Uterus (tissue), 4 donors: ENCODE measurements around the gene CRYBA2. TPM values are rescaled to one million over a fixed set of nuclear protein-coding genes. Genes with fewer than 3 reads are reported as not detected.
A peak's percentile ranks its signal among the peaks of the same experiment; 100 is the strongest.

Experiments used
- DNase-seq, 2 donors: peaks; one replicate each; pipeline ENCODE4 v3.0.0-alpha.2; 2019 to 2020
- H3K27ac ChIP-seq, 2 donors: fragments of 200-600 bp; sonication (generic); 1 replicate in 1 of 2; 2 replicates in 1 of 2; pipeline ENCODE4 v1.5.1; 2016 to 2018
- H3K27me3 ChIP-seq, 2 donors: fragments of 200-600 bp; sonication (generic); one replicate each; pipeline ENCODE4 v1.5.1; 2018 to 2019; ENCODE audit warnings: control low read depth in 1 of 2
- H3K36me3 ChIP-seq, 2 donors: fragments of 200-600 bp; sonication (generic); one replicate each; pipeline ENCODE4 v1.5.1; 2019; ENCODE audit warnings: control low read depth in 1 of 2
- H3K4me1 ChIP-seq, 2 donors: fragments of 200-600 bp; sonication (generic); one replicate each; pipeline ENCODE4 v1.5.1; 2018 to 2019; ENCODE audit warnings: control low read depth in 1 of 2
- H3K4me3 ChIP-seq, 2 donors: fragments of 200-600 bp; sonication (generic); 1 replicate in 1 of 2; 2 replicates in 1 of 2; pipeline ENCODE4 v1.5.1; 2018 to 2019; ENCODE audit warnings: mild to moderate bottlenecking in 1 of 2
- H3K9me3 ChIP-seq, 2 donors: fragments of 200-600 bp; sonication (generic); one replicate each; pipeline ENCODE4 v1.5.1; 2019; ENCODE audit warnings: control low read depth in 1 of 2
- CTCF ChIP-seq, 4 experiments: fragments of 200-600 bp in 2 of 4; fragments of 450-650 bp in 2 of 4; sonication (generic) in 2 of 4; IDR thresholded peaks; one replicate each; pipeline ENCODE4 v1.5.1; 2016 to 2019; ENCODE audit warnings: antibody characterized with exemption in 4 of 4, mild to moderate bottlenecking in 2 of 4, moderate library complexity in 1 of 4
- POLR2A ChIP-seq, 2 donors: fragments of 450-650 bp; IDR thresholded peaks; one replicate each; pipeline ENCODE4 v1.6.1; 2016; ENCODE audit warnings: antibody characterized with exemption in 2 of 2, mild to moderate bottlenecking in 1 of 2, moderate library complexity in 1 of 2
- intact Hi-C: fragments of 100-400 bp; cut with DNase I; formaldehyde crosslinking; loops from one replicate; pipeline ENCODE4 v1.15.1; 2023; ENCODE audit warnings: low total_unique reads
- total RNA-seq, 4 donors: library from RNA; depleted of rRNA in 3 of 4; stranded (reverse); fragments of >200 nt in 3 of 4; gene quantifications; one replicate each; pipeline versions ENCODE4 v1.1.0 to v1.2.4, GENCODE V29; 2014 to 2023
- donor health status: DM: yes; HTN: yes; CAD: no.

Gene CRYBA2
- total RNA-seq, 4 donors from 2014 or later = not detected

GRCh38 chr2:218996937-218997336 lies 3.7 kb upstream of the CRYBA2 start:
- no peak for TF ChIP-seq POLR2A (IDR thresholded peaks at IDR 0.05)
- no peak for TF ChIP-seq CTCF (IDR thresholded peaks at IDR 0.05)
- no peak for DNase-seq
- peaks cover 19 to 51% of the 10 kb centered on the region in 2 donors for H3K27me3 ChIP-seq
- H3K36me3 ChIP-seq = no peaks in the 10 kb centered on the region
- peaks cover 0 to 22% of the 10 kb centered on the region in 2 donors for H3K4me1 ChIP-seq
- H3K9me3 ChIP-seq = no peaks in the 10 kb centered on the region
- no peak overlapping the region for H3K4me3 ChIP-seq
- intact Hi-C loops = no loop called here
- H3K27ac ChIP-seq = no peak overlapping the region

GRCh38 chr2:218995972-218996711 lies 2.9 kb upstream of the CRYBA2 start:
- Histone ChIP-seq H3K4me3 (peak overlapping the region in 1 of 2 donors; percentile 9), H3K27me3 (peaks cover 14 to 49% of the 10 kb centered on the region in 2 donors), H3K27ac (no peak overlapping the region), H3K9me3 (no peaks in the 10 kb centered on the region), H3K36me3 (no peaks in the 10 kb centered on the region), H3K4me1 (peaks cover 0 to 15% of the 10 kb centered on the region in 2 donors)
- peak; percentile 74 to 80 for DNase-seq
- peak in 1 of 2 donors; percentile 35 for TF ChIP-seq POLR2A (IDR thresholded peaks at IDR 0.05)
- peak; percentile 79 to 88 (median 81) for TF ChIP-seq CTCF (IDR thresholded peaks at IDR 0.05)
- intact Hi-C loops = no loop called here

- Histone ChIP-seq H3K4me1 (peaks cover 0 to 15% of the 10 kb centered on the region in 2 donors), H3K36me3 (no peaks in the 10 kb centered on the region), H3K27ac (no peak overlapping the region), H3K4me3 (no peak overlapping the region), H3K9me3 (no peaks in the 10 kb centered on the region), H3K27me3 (peaks cover 14 to 49% of the 10 kb centered on the region in 2 donors)
- no peak for DNase-seq
- intact Hi-C loops = no loop called here
- TF ChIP-seq POLR2A (IDR thresholded peaks at IDR 0.05) = no peak
- TF ChIP-seq CTCF (IDR thresholded peaks at IDR 0.05) = no peak
Measured at GRCh38 chr2:218995561-218995960, 2.3 kb upstream of the CRYBA2 start.

GRCh38 chr2:218992703-218993344 lies 398 bp downstream of the CRYBA2 start:
- intact Hi-C loops = no loop called here

More at GRCh38 chr2:218992703-218993344, 398 bp downstream of the CRYBA2 start:
- Histone ChIP-seq H3K27me3 (peaks cover 14 to 65% of the 10 kb centered on the region in 2 donors), H3K4me3 (peak overlapping the region in 1 of 2 donors; percentile 14), H3K4me1 (peaks cover 0 to 15% of the 10 kb centered on the region in 2 donors), H3K9me3 (no peaks in the 10 kb centered on the region), H3K36me3 (no peaks in the 10 kb centered on the region), H3K27ac (no peak overlapping the region)
- no peak for TF ChIP-seq CTCF (IDR thresholded peaks at IDR 0.05)
- TF ChIP-seq POLR2A (IDR thresholded peaks at IDR 0.05) = no peak
- DNase-seq = no peak
